PC-3 (cell line): ENCODE measurements around the gene SPPL2B. TPM values are rescaled to one million over a fixed set of nuclear protein-coding genes. Genes with fewer than 3 reads are reported as not detected.

Experiments used
- ATAC-seq: fragments of 200-7000 bp; cut with Tn5 transposase; 2 replicates; pipeline ENCODE4 v1.9.1; 2020; ENCODE audit warnings: mild to moderate bottlenecking, moderate library complexity
- BruUV-seq: library from RNA; stranded (reverse); fragments of 400-500 nt; replicated peaks from 2 replicates; lab custom pipeline; 2021; lab: Mats Ljungman, UMichigan
- CTCF ChIA-PET: fragments of 300-600 bp; sonication (Branson Sonifier 250); formaldehyde crosslinking; loops from one replicate; lab custom pipeline; 2022; ENCODE audit warnings: antibody characterized with exemption; lab: Charles Lee
- POLR2A ChIA-PET: fragments of 300-600 bp; sonication (Branson Sonifier 250); formaldehyde crosslinking; loops from one replicate; lab custom pipeline; 2022; ENCODE audit warnings: antibody characterized with exemption; ENCODE audit not compliant: unreplicated experiment; lab: Charles Lee
- DNase-seq: peaks from one replicate; pipeline ENCODE4 v3.0.0-alpha.2; 2015
- H2AFZ ChIP-seq: fragments of 300-600 bp; sonication (generic); 2 replicates; pipeline ENCODE4 v1.6.0; 2016; ENCODE audit warnings: antibody characterized with exemption, low read length
- H3F3A ChIP-seq: fragments of 300-600 bp; sonication (generic); one replicate; pipeline ENCODE4 v1.6.0; 2017; ENCODE audit warnings: antibody characterized with exemption, low read length, control low read depth, mild to moderate bottlenecking; ENCODE audit not compliant: unreplicated experiment
- H3K27ac ChIP-seq: fragments of 300-600 bp; sonication (generic); 2 replicates; pipeline ENCODE4 v1.5.1; 2016; ENCODE audit warnings: mild to moderate bottlenecking, low read length
- H3K27me3 ChIP-seq: fragments of 300-600 bp; sonication (generic); 2 replicates; pipeline ENCODE4 v1.6.1; 2016; ENCODE audit warnings: low read length, mixed read lengths
- H3K36me3 ChIP-seq: fragments of 300-600 bp; sonication (generic); 2 replicates; pipeline ENCODE4 v1.6.1; 2016; ENCODE audit warnings: low read depth, mixed run types, low read length, mixed read lengths
- H3K4me1 ChIP-seq: fragments of 300-600 bp; sonication (generic); 2 replicates; pipeline ENCODE4 v1.5.1; 2016; ENCODE audit warnings: low read length; ENCODE audit not compliant: insufficient read depth
- H3K4me2 ChIP-seq: fragments of 300-600 bp; sonication (generic); 2 replicates; pipeline ENCODE4 v1.6.0; 2016; ENCODE audit warnings: low read length
- H3K4me3 ChIP-seq: fragments of 300-600 bp; sonication (generic); 2 replicates; pipeline ENCODE4 v1.5.1; 2016; ENCODE audit warnings: mild to moderate bottlenecking, low read length, mixed read lengths
- H3K79me2 ChIP-seq: fragments of 300-600 bp; sonication (generic); 2 replicates; pipeline ENCODE4 v1.6.1; 2017; ENCODE audit warnings: low read length, mixed read lengths
- H3K9ac ChIP-seq: fragments of 300-600 bp; sonication (generic); 2 replicates; pipeline ENCODE4 v1.6.0; 2016; ENCODE audit warnings: mild to moderate bottlenecking, low read length
- H3K9me2 ChIP-seq: fragments of 300-600 bp; sonication (generic); replicated peaks from 2 replicates; pipeline ENCODE4 v1.6.1; 2016; ENCODE audit warnings: mixed run types, low read length, mixed read lengths
- H3K9me3 ChIP-seq: fragments of 300-600 bp; sonication (generic); 2 replicates; pipeline ENCODE4 v1.6.1; 2016; ENCODE audit warnings: low read length, mixed read lengths
- H4K20me1 ChIP-seq: fragments of 300-600 bp; sonication (generic); 2 replicates; pipeline ENCODE4 v1.6.1; 2016; ENCODE audit warnings: low read length, mixed read lengths
- CTCF ChIP-seq: fragments of 300-600 bp; sonication (generic); conservative IDR thresholded peaks from 2 replicates; pipeline ENCODE4 v1.5.1; 2017; ENCODE audit warnings: antibody characterized with exemption, low read depth, mild to moderate bottlenecking, low read length
- EZH2 ChIP-seq: fragments of 300-600 bp; sonication (generic); IDR thresholded peaks from one replicate; pipeline ENCODE4 v1.6.1; 2017; ENCODE audit warnings: antibody characterized with exemption, mild to moderate bottlenecking, low read length; ENCODE audit not compliant: unreplicated experiment
- EZH2phosphoT487 ChIP-seq: fragments of 300-600 bp; sonication (generic); IDR thresholded peaks from 2 replicates; pipeline ENCODE4 v1.6.1; 2018; ENCODE audit warnings: mild to moderate bottlenecking, antibody characterized with exemption, low read length, borderline replicate concordance
- intact Hi-C: fragments of 100-400 bp; cut with micrococcal nuclease; formaldehyde crosslinking; loops from 2 replicates; pipeline ENCODE4 v1.9.0; 2023
- total RNA-seq: library from RNA; depleted of rRNA; stranded (reverse); fragments of >200 nt; gene quantifications from 2 replicates; pipeline ENCODE4 v1.2.3, GENCODE V29; 2014

SPPL2B gene
- total RNA-seq, 1 experiment from 2014 or later, result 28.6 TPM

- Histone ChIP-seq H3K27me3 (no peaks in the 10 kb centered on the region), H3K9me2 (no peaks in the 10 kb centered on the region), H3K27ac (no peak overlapping the region), H3K36me3 (no peaks in the 10 kb centered on the region), H3K4me1 (no peaks in the 10 kb centered on the region), H3K9me3 (no peaks in the 10 kb centered on the region), H3K79me2 (no peaks in the 10 kb centered on the region), H3F3A (no peaks in the 10 kb centered on the region), H2AFZ (no peak overlapping the region), H3K4me2 (no peak overlapping the region), H3K4me3 (no peak overlapping the region), H3K9ac (no peak overlapping the region), H4K20me1 (no peaks in the 10 kb centered on the region)
- no peak for TF ChIP-seq EZH2phosphoT487
- no peak for TF ChIP-seq EZH2
- TF ChIP-seq CTCF, result no peak
- BruUV-seq, result no TSS peak
- ATAC-seq (no peak), DNase-seq (no peak)
- ChIA-PET CTCF (no interaction called here), POLR2A (no interaction called here)
- intact Hi-C loops, result no loop called here
Measured at GRCh38 chr19:2305452-2306280, 22.8 kb upstream of the SPPL2B start.

- H3K9ac ChIP-seq, result no peak overlapping the region
- no peaks in the 10 kb centered on the region for H3K36me3 ChIP-seq
- DNase-seq, result no peak
- no peaks in the 10 kb centered on the region for H4K20me1 ChIP-seq
- H3K4me3 ChIP-seq, result no peak overlapping the region
- H3K9me2 ChIP-seq, result no peaks in the 10 kb centered on the region
- H3K4me1 ChIP-seq, result no peaks in the 10 kb centered on the region
- no peak overlapping the region for H3K4me2 ChIP-seq
- ChIA-PET CTCF (no interaction called here), POLR2A (no interaction called here)
- H2AFZ ChIP-seq, result no peak overlapping the region
- no peak for TF ChIP-seq EZH2
- no peak for TF ChIP-seq CTCF
- TF ChIP-seq EZH2phosphoT487, result no peak
- BruUV-seq, result no TSS peak
- no peaks in the 10 kb centered on the region for H3K27me3 ChIP-seq
- no peaks in the 10 kb centered on the region for H3K79me2 ChIP-seq
- H3K9me3 ChIP-seq, result no peaks in the 10 kb centered on the region
- intact Hi-C loops, result no loop called here
- no peak overlapping the region for H3K27ac ChIP-seq
- H3F3A ChIP-seq, result no peaks in the 10 kb centered on the region
- no peak for ATAC-seq
Measured at GRCh38 chr19:2306281-2306806, 22.1 kb upstream of the SPPL2B start.

GRCh38 chr19:2306971-2307370 lies 21.5 kb upstream of the SPPL2B start:
- no peak overlapping the region for H3K9ac ChIP-seq
- CTCF ChIA-PET, result no interaction called here
- no peaks in the 10 kb centered on the region for H3F3A ChIP-seq
- H3K36me3 ChIP-seq, result no peaks in the 10 kb centered on the region
- H3K4me3 ChIP-seq, result no peak overlapping the region
- no peak overlapping the region for H3K27ac ChIP-seq
- BruUV-seq, result no TSS peak
- TF ChIP-seq CTCF (no peak), EZH2 (no peak), EZH2phosphoT487 (no peak)
- DNase-seq (no peak), ATAC-seq (no peak)
- intact Hi-C loops, result no loop called here
- H3K27me3 ChIP-seq, result no peaks in the 10 kb centered on the region
- H2AFZ ChIP-seq, result no peak overlapping the region
- no peaks in the 10 kb centered on the region for H3K4me1 ChIP-seq
- H3K9me3 ChIP-seq, result no peaks in the 10 kb centered on the region
- no peaks in the 10 kb centered on the region for H3K79me2 ChIP-seq
- H3K9me2 ChIP-seq, result no peaks in the 10 kb centered on the region
- H4K20me1 ChIP-seq, result no peaks in the 10 kb centered on the region
- POLR2A ChIA-PET, result no interaction called here
- H3K4me2 ChIP-seq, result no peak overlapping the region
